HL-60 (cell line): ENCODE results near the gene ZNF618.

ENCODE experiments used
- DNase-seq, 2 experiments: peaks; one replicate each; pipeline ENCODE4 v3.0.0-alpha.2; 2010 to 2020; ENCODE audit warnings: low read depth in 1 of 2, low spot score in 1 of 2
- H3K27ac ChIP-seq: fragments of 250-450 bp; sonication (Bioruptor Pico); replicated peaks from 2 replicates; pipeline ENCODE4 v1.5.1; 2020; ENCODE audit warnings: mild to moderate bottlenecking, moderate library complexity
- H3K27me3 ChIP-seq: fragments of 250-450 bp; sonication (Bioruptor Pico); 2 replicates; pipeline ENCODE4 v1.5.1; 2021; ENCODE audit warnings: mild to moderate bottlenecking, moderate library complexity; ENCODE audit not compliant: insufficient read depth, poor library complexity, severe bottlenecking
- H3K4me3 ChIP-seq: replicated peaks from 2 replicates; pipeline ENCODE4 v1.5.1; 2011; ENCODE audit warnings: mild to moderate bottlenecking, control low read depth, low read length; ENCODE audit not compliant: insufficient read depth
- GABPA ChIP-seq: IDR thresholded peaks from 2 replicates; pipeline ENCODE4 v1.6.1; 2012; ENCODE audit warnings: low read depth
- POLR2AphosphoS5 ChIP-seq: IDR thresholded peaks from 2 replicates; pipeline ENCODE4 v1.6.1; 2012; ENCODE audit warnings: low read depth
- SPI1 ChIP-seq: IDR thresholded peaks from 2 replicates; pipeline ENCODE4 v1.6.1; 2012; ENCODE audit warnings: low read depth, mild to moderate bottlenecking, borderline replicate concordance
- TF ChIP-seq, protein P1 (sequence below): IDR thresholded peaks from one replicate; pipeline ENCODE4 v1.5.1; 2011; ENCODE audit warnings: low read length, control low read depth, inconsistent platforms; ENCODE audit not compliant: insufficient read depth
- TF ChIP-seq, protein P2 (sequence below): IDR thresholded peaks from 2 replicates; pipeline ENCODE4 v1.6.1; 2012; ENCODE audit warnings: low read depth; ENCODE audit not compliant: insufficient replicate concordance

The ZNF618 gene

DNA sequence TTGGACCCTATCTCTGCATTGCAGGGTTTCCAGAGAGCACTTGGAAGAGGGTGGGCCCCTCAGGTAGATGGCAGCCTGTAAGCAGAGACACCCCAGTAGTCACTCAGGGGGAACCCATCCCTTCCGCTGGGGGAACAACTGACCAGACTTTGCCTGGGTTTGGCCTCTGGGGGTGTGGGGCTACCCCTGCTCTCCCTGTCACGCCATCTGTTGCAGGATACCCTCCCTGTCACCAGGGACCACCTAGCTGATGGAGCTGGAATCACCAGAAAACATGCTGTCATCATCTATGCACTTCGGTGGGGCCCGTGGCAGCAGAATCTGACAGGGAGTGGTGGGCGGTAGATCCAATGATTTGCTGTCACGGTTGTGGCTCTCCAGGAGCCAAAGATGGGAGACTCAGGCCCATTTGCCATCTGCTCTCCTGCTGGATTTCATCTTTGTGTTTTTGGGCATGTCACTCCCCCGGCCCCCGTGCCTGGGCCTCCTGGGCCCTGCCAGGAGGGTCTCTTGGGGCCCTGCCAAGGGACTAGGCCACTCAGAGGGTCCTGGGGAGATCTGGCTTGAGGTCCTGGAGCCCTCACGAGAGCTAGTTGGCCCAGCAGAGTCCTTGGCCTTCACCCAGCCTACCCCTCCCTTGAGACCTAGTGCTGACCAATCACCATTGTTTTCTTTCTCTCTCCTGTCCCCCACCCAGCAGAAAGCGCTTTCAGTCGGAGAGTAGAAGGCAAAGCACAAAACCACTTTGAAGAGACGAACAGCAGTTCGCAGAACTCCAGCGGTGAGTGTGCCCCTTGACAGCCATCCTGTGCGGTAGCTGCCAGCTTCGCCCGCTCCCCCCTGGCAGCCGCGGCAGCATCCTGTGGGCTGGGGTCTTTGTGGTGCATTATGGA lies 156.1 kb downstream of the ZNF618 start:
- TF ChIP-seq, protein P1, sequence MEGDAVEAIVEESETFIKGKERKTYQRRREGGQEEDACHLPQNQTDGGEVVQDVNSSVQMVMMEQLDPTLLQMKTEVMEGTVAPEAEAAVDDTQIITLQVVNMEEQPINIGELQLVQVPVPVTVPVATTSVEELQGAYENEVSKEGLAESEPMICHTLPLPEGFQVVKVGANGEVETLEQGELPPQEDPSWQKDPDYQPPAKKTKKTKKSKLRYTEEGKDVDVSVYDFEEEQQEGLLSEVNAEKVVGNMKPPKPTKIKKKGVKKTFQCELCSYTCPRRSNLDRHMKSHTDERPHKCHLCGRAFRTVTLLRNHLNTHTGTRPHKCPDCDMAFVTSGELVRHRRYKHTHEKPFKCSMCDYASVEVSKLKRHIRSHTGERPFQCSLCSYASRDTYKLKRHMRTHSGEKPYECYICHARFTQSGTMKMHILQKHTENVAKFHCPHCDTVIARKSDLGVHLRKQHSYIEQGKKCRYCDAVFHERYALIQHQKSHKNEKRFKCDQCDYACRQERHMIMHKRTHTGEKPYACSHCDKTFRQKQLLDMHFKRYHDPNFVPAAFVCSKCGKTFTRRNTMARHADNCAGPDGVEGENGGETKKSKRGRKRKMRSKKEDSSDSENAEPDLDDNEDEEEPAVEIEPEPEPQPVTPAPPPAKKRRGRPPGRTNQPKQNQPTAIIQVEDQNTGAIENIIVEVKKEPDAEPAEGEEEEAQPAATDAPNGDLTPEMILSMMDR = no peak
- TF ChIP-seq GABPA (no peak), SPI1 (no peak), POLR2AphosphoS5 (no peak)
- TF ChIP-seq, protein P2, sequence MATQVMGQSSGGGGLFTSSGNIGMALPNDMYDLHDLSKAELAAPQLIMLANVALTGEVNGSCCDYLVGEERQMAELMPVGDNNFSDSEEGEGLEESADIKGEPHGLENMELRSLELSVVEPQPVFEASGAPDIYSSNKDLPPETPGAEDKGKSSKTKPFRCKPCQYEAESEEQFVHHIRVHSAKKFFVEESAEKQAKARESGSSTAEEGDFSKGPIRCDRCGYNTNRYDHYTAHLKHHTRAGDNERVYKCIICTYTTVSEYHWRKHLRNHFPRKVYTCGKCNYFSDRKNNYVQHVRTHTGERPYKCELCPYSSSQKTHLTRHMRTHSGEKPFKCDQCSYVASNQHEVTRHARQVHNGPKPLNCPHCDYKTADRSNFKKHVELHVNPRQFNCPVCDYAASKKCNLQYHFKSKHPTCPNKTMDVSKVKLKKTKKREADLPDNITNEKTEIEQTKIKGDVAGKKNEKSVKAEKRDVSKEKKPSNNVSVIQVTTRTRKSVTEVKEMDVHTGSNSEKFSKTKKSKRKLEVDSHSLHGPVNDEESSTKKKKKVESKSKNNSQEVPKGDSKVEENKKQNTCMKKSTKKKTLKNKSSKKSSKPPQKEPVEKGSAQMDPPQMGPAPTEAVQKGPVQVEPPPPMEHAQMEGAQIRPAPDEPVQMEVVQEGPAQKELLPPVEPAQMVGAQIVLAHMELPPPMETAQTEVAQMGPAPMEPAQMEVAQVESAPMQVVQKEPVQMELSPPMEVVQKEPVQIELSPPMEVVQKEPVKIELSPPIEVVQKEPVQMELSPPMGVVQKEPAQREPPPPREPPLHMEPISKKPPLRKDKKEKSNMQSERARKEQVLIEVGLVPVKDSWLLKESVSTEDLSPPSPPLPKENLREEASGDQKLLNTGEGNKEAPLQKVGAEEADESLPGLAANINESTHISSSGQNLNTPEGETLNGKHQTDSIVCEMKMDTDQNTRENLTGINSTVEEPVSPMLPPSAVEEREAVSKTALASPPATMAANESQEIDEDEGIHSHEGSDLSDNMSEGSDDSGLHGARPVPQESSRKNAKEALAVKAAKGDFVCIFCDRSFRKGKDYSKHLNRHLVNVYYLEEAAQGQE = no peak
- Histone ChIP-seq H3K27ac (no peak overlapping the region), H3K4me3 (no peak overlapping the region), H3K27me3 (no peaks in the 10 kb centered on the region)
- no peak for DNase-seq

DNA sequence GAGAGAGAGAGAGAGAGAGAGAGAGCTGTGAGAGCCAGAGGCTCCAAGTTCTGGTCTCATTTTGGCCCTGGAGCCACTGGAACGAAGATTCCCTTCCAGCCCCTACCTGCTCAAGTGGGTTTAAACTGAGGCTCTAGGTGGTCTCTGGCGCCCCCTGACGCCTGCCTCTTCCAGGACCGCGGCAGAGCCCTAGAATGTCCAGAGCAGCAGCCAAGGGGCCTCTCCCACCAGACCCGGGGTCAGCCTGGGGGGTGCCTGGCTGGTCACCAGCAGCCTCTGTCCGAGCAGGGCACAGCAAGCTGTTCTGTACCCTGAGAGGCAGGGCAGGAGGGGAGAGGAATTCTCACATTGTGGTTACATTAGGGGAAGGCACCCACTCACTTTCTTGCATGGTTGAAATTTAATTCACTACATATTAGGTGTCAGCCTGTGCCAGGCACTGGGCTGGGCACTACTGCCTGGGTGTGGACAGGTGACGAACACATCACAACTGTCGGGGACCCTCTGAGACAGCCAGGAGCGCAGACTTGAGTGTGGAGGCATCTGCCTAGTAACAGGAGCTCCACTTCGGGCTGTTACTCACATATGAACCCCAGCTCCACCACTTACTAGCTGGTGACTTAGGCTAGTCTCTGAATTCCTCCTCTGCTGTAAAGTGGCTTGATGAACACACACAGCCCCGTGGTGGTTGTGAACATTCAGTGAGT lies 157.4 kb downstream of the ZNF618 start:
- peak in 1 of 2 experiments; percentile 18 for DNase-seq
- Histone ChIP-seq H3K27me3 (no peaks in the 10 kb centered on the region), H3K27ac (no peak overlapping the region)

DNA sequence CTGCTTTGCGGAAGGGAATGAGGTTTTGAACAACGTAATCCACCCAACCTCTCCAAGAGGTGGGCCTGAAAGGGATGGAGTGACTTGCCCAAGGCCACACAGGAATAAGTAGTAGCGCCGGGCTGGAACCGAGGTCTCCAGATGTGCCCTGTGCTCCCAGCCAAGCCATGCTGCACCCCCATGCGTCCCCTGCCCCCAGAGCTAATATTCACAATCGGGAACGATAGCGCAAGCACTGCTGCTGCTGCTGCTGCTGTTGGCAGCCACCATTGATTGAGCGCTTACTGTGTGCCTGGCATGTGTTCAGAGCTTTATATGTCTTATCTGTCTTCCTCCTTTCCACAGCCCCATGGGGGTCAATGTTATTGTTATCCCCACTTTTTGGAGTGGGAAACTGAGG lies 158.1 kb downstream of the ZNF618 start:
- no peak for DNase-seq
- H3K4me3 ChIP-seq = no peak overlapping the region
- TF ChIP-seq, protein P1 = no peak
- TF ChIP-seq GABPA = no peak
- TF ChIP-seq SPI1 = no peak
- TF ChIP-seq, protein P2 = no peak
- no peak overlapping the region for H3K27ac ChIP-seq
- no peaks in the 10 kb centered on the region for H3K27me3 ChIP-seq

More for the DNA sequence above, 157.4 kb downstream of the ZNF618 start:
- no peak overlapping the region for H3K4me3 ChIP-seq
- TF ChIP-seq GABPA (no peak), POLR2AphosphoS5 (no peak), SPI1 (no peak)
- TF ChIP-seq, protein P2 = no peak
- TF ChIP-seq, protein P1 = peak; percentile 0
